H1 (cell line): ENCODE results near the gene ALDH4A1. TPM values are rescaled to one million over a fixed set of nuclear protein-coding genes. Genes with fewer than 3 reads are reported as not detected.

Experiments
- CTCF ChIA-PET: fragments of 300-600 bp; sonication (Branson Sonifier 250); formaldehyde crosslinking; loops from one replicate; lab custom pipeline; 2021; ENCODE audit not compliant: partially characterized antibody; lab: Charles Lee
- POLR2A ChIA-PET: fragments of 300-600 bp; sonication (Branson Sonifier 250); formaldehyde crosslinking; loops from one replicate; lab custom pipeline; 2021; ENCODE audit warnings: inconsistent platforms; ENCODE audit not compliant: partially characterized antibody; lab: Charles Lee
- DNase-seq, 2 experiments: peaks; one replicate each; pipeline versions ENCODE4 v3.0.0 to v3.0.0-alpha.2; 2010 to 2022; ENCODE audit warnings: low spot score in 2 of 2, low read depth in 1 of 2, mixed read lengths in 1 of 2
- FAIRE-seq: peaks from 2 replicates; lab custom pipeline; 2011; peaks lifted over from hg19 to GRCh38; lab: Jason Lieb, UNC
- H2AFZ ChIP-seq: 2 replicates; pipeline ENCODE4 v1.8.1; 2012; ENCODE audit warnings: low read length, inconsistent platforms
- H2AK5ac ChIP-seq: 2 replicates; pipeline ENCODE4 v1.6.1; 2013; ENCODE audit warnings: low read depth, low read length
- H2BK120ac ChIP-seq: replicated peaks from 2 replicates; pipeline ENCODE3; 2013; ENCODE audit warnings: low read depth, low read length, inconsistent platforms
- H2BK12ac ChIP-seq: 2 replicates; pipeline ENCODE4 v1.6.1; 2013; ENCODE audit warnings: low read depth, low read length
- H2BK15ac ChIP-seq: 2 replicates; pipeline ENCODE4 v1.6.1; 2013; ENCODE audit warnings: low read length
- H2BK20ac ChIP-seq: 2 replicates; pipeline ENCODE4 v1.6.1; 2013; ENCODE audit warnings: low read length
- H2BK5ac ChIP-seq: 2 replicates; pipeline ENCODE4 v1.6.1; 2013; ENCODE audit warnings: low read depth, low read length
- H3K14ac ChIP-seq: 2 replicates; pipeline ENCODE4 v1.6.1; 2013; ENCODE audit warnings: inconsistent platforms; ENCODE audit not compliant: insufficient read length
- H3K18ac ChIP-seq: 2 replicates; pipeline ENCODE4 v1.6.1; 2013; ENCODE audit warnings: low read length; ENCODE audit errors: extremely low read depth
- H3K23ac ChIP-seq: 2 replicates; pipeline ENCODE4 v1.6.1; 2013; ENCODE audit warnings: inconsistent platforms; ENCODE audit not compliant: insufficient read length
- H3K23me2 ChIP-seq: 2 replicates; pipeline ENCODE4 v1.6.1; 2013; ENCODE audit warnings: low read depth, low read length
- H3K27ac ChIP-seq: 2 replicates; pipeline ENCODE4 v1.6.1; 2011; ENCODE audit warnings: low read depth, low read length, inconsistent platforms
- H3K27me3 ChIP-seq, 4 experiments: replicated peaks in 1 of 4; 1 replicate in 1 of 4; 2 replicates in 3 of 4; pipeline versions ENCODE4 v1.6.1 to v1.8.1; 2011 to 2013; ENCODE audit warnings: low read length in 3 of 4, mild to moderate bottlenecking in 3 of 4, inconsistent platforms in 2 of 4, mixed read lengths in 2 of 4, moderate library complexity in 1 of 4; ENCODE audit not compliant: control insufficient read depth in 3 of 4, insufficient read depth in 3 of 4; ENCODE audit errors: extremely low read depth in 1 of 4
- H3K36me3 ChIP-seq, 4 experiments: 2 replicates each; pipeline versions ENCODE4 v1.6.1 to v1.8.1; 2011 to 2013; ENCODE audit warnings: mild to moderate bottlenecking in 4 of 4, low read length in 3 of 4, moderate library complexity in 2 of 4, control low read depth in 1 of 4, inconsistent platforms in 1 of 4; ENCODE audit not compliant: insufficient read depth in 4 of 4, control insufficient read depth in 2 of 4
- H3K4ac ChIP-seq: replicated peaks from 2 replicates; pipeline ENCODE3; 2013; ENCODE audit warnings: low read length, low read depth, mixed read lengths, inconsistent platforms; ENCODE audit not compliant: insufficient read length
- H3K4me1 ChIP-seq, 4 experiments: replicated peaks in 1 of 4; 1 replicate in 1 of 4; 2 replicates in 3 of 4; pipeline versions ENCODE4 v1.6.1 to v1.8.1; 2011 to 2013; ENCODE audit warnings: low read length in 3 of 4, inconsistent platforms in 2 of 4, mixed read lengths in 1 of 4; ENCODE audit not compliant: insufficient read depth in 4 of 4, control insufficient read depth in 3 of 4
- H3K4me2 ChIP-seq, 2 experiments: 2 replicates each; pipeline versions ENCODE4 v1.6.1 to v1.8.1; 2011 to 2013; ENCODE audit warnings: low read depth in 2 of 2, low read length in 2 of 2, control low read depth in 1 of 2, inconsistent platforms in 1 of 2, mild to moderate bottlenecking in 1 of 2; ENCODE audit not compliant: insufficient read depth in 1 of 2
- H3K4me3 ChIP-seq, 4 experiments: fragments of 200-600, 300-600 bp in 1 of 4; sonication (generic), shearing (Covaris generic), sonication (Bioruptor Twin) in 1 of 4; 2 replicates each; pipeline versions ENCODE4 v1.5.1 to v1.8.1; 2011 to 2016; ENCODE audit warnings: low read length in 4 of 4, low read depth in 3 of 4, control low read depth in 2 of 4, inconsistent platforms in 2 of 4, mild to moderate bottlenecking in 2 of 4, mixed read lengths in 1 of 4, moderate library complexity in 1 of 4; ENCODE audit not compliant: insufficient read depth in 2 of 4; ENCODE audit errors: extremely low read depth in 1 of 4
- H3K56ac ChIP-seq: replicated peaks from 2 replicates; pipeline ENCODE3; 2013; ENCODE audit warnings: low read depth, mild to moderate bottlenecking, mixed read lengths, low read length, inconsistent platforms; ENCODE audit not compliant: insufficient read length
- H3K79me1 ChIP-seq: 2 replicates; pipeline ENCODE4 v1.6.1; 2013; ENCODE audit warnings: low read depth, low read length, control low read depth
- H3K79me2 ChIP-seq, 2 experiments: 2 replicates each; pipeline versions ENCODE4 v1.6.1 to v1.8.1; 2012 to 2013; ENCODE audit warnings: low read length in 2 of 2, mild to moderate bottlenecking in 2 of 2, inconsistent platforms in 1 of 2; ENCODE audit not compliant: insufficient read depth in 2 of 2, control insufficient read depth in 1 of 2
- H3K9ac ChIP-seq, 4 experiments: replicated peaks in 1 of 4; 1 replicate in 1 of 4; 2 replicates in 3 of 4; pipeline versions ENCODE4 v1.6.1 to v1.8.1; 2011 to 2013; ENCODE audit warnings: low read depth in 3 of 4, low read length in 3 of 4, control low read depth in 2 of 4, mild to moderate bottlenecking in 2 of 4, moderate library complexity in 2 of 4, inconsistent platforms in 1 of 4; ENCODE audit errors: extremely low read depth in 1 of 4
- H3K9me3 ChIP-seq, 2 experiments: 2 replicates each; pipeline versions ENCODE4 v1.6.1 to v1.8.1; 2012 to 2013; ENCODE audit warnings: mild to moderate bottlenecking in 2 of 2, moderate library complexity in 2 of 2, control low read depth in 1 of 2, inconsistent platforms in 1 of 2, low read depth in 1 of 2, low read length in 1 of 2, mixed read lengths in 1 of 2; ENCODE audit not compliant: insufficient read depth in 2 of 2
- H4K20me1 ChIP-seq, 2 experiments: replicated peaks in 1 of 2; 2 replicates each; pipeline versions ENCODE3 to v1.8.1; 2011 to 2013; ENCODE audit warnings: inconsistent platforms in 2 of 2, low read length in 2 of 2, mild to moderate bottlenecking in 1 of 2; ENCODE audit not compliant: insufficient read depth in 2 of 2, control insufficient read depth in 1 of 2
- H4K5ac ChIP-seq: 2 replicates; pipeline ENCODE4 v1.6.1; 2013; ENCODE audit warnings: low read length, low read depth, mixed read lengths, inconsistent platforms; ENCODE audit not compliant: insufficient read length
- H4K8ac ChIP-seq: 2 replicates; pipeline ENCODE4 v1.8.0; 2013; ENCODE audit warnings: mild to moderate bottlenecking, moderate library complexity, low read length, inconsistent platforms; ENCODE audit not compliant: insufficient read depth; ENCODE audit errors: extremely low read depth
- H4K91ac ChIP-seq: replicated peaks from 2 replicates; pipeline ENCODE3; 2013; ENCODE audit warnings: low read length, mixed read lengths, inconsistent platforms; ENCODE audit not compliant: insufficient read length
- GTF2F1 ChIP-seq: IDR thresholded peaks from 2 replicates; pipeline ENCODE4 v1.6.1; 2012; ENCODE audit warnings: low read depth, low read length, improper control_type of control experiment, borderline replicate concordance
- WGBS, 2 experiments: shearing (Covaris generic) in 1 of 2; methylation state at CpG; one replicate each; pipeline versions ENCODE4 v1.1.6 to v1.1.7; 2013 to 2015; ENCODE audit warnings: low lambda C conversion rate in 2 of 2, mixed read lengths in 2 of 2, inconsistent platforms in 1 of 2, low coverage in 1 of 2, missing lambda C conversion rate in 1 of 2; ENCODE audit not compliant: insufficient replicate concordance in 2 of 2, insufficient coverage in 1 of 2, insufficient read length in 1 of 2; ENCODE audit errors: extremely low coverage in 1 of 2, missing lambda C conversion rate in 1 of 2; 5-methylcytosine and 5-hydroxymethylcytosine counted together
- polyA plus RNA-seq, 7 experiments: library from polyadenylated mRNA; depleted of rRNA in 3 of 7; stranded (reverse) in 5 of 7; unstranded in 2 of 7; fragments of >200 nt in 5 of 7; fragments of 200-250 nt in 2 of 7; gene quantifications; 1 replicate in 5 of 7; 2 replicates in 1 of 7; 4 replicates in 1 of 7; pipeline versions ENCODE4 v1.2.1 to v1.2.3, GENCODE V29; 2011 to 2013; ENCODE audit warnings: missing spikeins in 2 of 7, mixed read lengths in 2 of 7
- total RNA-seq: library from RNA; stranded (reverse); fragmentation: NEBNext Ultra II Directional; extraction: Animal tissue kit (Norgen Biotek cat#: 25700); gene quantifications from 2 replicates; pipeline ENCODE4 v1.2.1, GENCODE V29; 2021

The ALDH4A1 gene
- total and polyA plus RNA-seq, 2 of the 8 experiments (the other 6 are each of a cell fraction or from before 2014, with no cell fraction given), result 30.3 to 35.9 TPM

DNA sequence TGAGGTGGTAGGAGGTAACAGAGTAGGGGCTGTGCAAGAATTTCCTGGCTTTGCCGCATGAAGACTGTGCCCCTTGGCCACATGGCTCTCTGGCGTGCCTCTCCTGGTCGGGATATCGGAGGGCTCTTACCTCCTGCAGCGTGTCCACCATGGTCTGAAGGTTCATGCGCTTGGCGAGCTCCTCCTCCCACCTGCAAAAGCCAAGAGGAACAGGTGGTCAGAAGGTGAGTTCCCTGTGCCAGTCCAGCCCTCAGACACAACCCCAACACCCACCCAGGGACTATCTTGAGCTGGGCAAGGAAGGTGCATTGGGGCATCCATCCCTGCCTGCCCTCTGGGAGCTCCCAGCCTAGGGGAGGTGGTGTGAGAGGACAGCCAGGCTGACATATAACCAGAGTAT is 18.6 kb upstream of the ALDH4A1 start:
- no peaks in the 10 kb centered on the region for H3K79me2 ChIP-seq
- peaks cover 0 to 12% (median 8%) of the 10 kb centered on the region in 4 experiments; a peak in 6 of 7 replicates for H3K4me1 ChIP-seq
- H3K9me3 ChIP-seq, result no peaks in the 10 kb centered on the region
- no peak overlapping the region for H2AK5ac ChIP-seq
- FAIRE-seq (no peak), DNase-seq (no peak)
- WGBS, 2 experiments, result 92% methylated on average over 7 of the region's 7 CpGs; no CpG with 5 or more reads in 1 of the 2 experiments
- H3K4me2 ChIP-seq, result no peak overlapping the region
- H4K8ac ChIP-seq, result no peak overlapping the region
- no peak overlapping the region for H2BK120ac ChIP-seq
- no peak overlapping the region for H4K5ac ChIP-seq
- no peak overlapping the region for H4K91ac ChIP-seq
- no peak overlapping the region for H2BK15ac ChIP-seq
- no peak overlapping the region for H2BK12ac ChIP-seq
- peaks cover 6% of the 10 kb centered on the region; the same call in 1 of the 2 replicates for H3K23me2 ChIP-seq
- CTCF ChIA-PET, result interaction anchor here (0.5 to 7.0 kb wide), 7 partner anchors 8 to 340 kb away, joined by 3 to 46 read pairs (median 3); no protein-coding TSS in a partner anchor
- no peak overlapping the region for H3K4me3 ChIP-seq
- no peak overlapping the region for H2AFZ ChIP-seq
- H3K9ac ChIP-seq, result no peak overlapping the region
- POLR2A ChIA-PET, result interaction anchor here (2.0 kb wide), 1 partner anchor 18 kb away, joined by 7 read pairs; the partner anchor contains the start of gene ALDH4A1
- no peaks in the 10 kb centered on the region for H4K20me1 ChIP-seq
- H3K23ac ChIP-seq, result no peak overlapping the region
- H2BK20ac ChIP-seq, result no peak overlapping the region
- H3K79me1 ChIP-seq, result 0 out of 2 replicates have a peak, but pooled peaks cover 3% of the 10 kb centered on the region
- H3K27me3 ChIP-seq, result no peaks in the 10 kb centered on the region
- no peak overlapping the region for H3K18ac ChIP-seq
- no peak overlapping the region for H3K14ac ChIP-seq
- H3K4ac ChIP-seq, result no peak overlapping the region
- no peaks in the 10 kb centered on the region for H3K36me3 ChIP-seq
- no peak overlapping the region for H3K27ac ChIP-seq
- H2BK5ac ChIP-seq, result no peak overlapping the region; the same call in 1 of the 2 replicates
- no peak overlapping the region for H3K56ac ChIP-seq
- no peak for TF ChIP-seq GTF2F1
